ENCODE data around the gene TFB1M.
"Not testable (repeated sequence)": the region's sequence is repeated elsewhere in the genome, so short reads cannot be mapped to it uniquely, and the experiment has no call there.

TFB1M gene

GRCh38 chr6:155329460-155330132, 15.3 kb upstream of the TFB1M start:
- no peak for DNase-seq

GRCh38 chr6:155328539-155329459, 14.5 kb upstream of the TFB1M start:
- no peak for DNase-seq

GRCh38 chr6:155328074-155328538, 13.8 kb upstream of the TFB1M start:
- no peak for DNase-seq

GRCh38 chr6:155327326-155328073, 13.2 kb upstream of the TFB1M start:
- DNase-seq = peak; percentile 80

- no peak for DNase-seq
Measured at GRCh38 chr6:155325700-155326516, 11.6 kb upstream of the TFB1M start.

- DNase-seq = no peak
Measured at GRCh38 chr6:155324993-155325392, 10.7 kb upstream of the TFB1M start.

- no peak for DNase-seq
Measured at GRCh38 chr6:155324172-155324571, 9.9 kb upstream of the TFB1M start.

- no peak for DNase-seq
Measured at GRCh38 chr6:155319902-155320301, 5.6 kb upstream of the TFB1M start.

GRCh38 chr6:155317186-155317585, 2.9 kb upstream of the TFB1M start:
- DNase-seq = no peak

GRCh38 chr6:155316419-155316818, 2.1 kb upstream of the TFB1M start:
- DNase-seq = no peak

GRCh38 chr6:155315516-155315871, 1.2 kb upstream of the TFB1M start:
- DNase-seq = no peak

- DNase-seq = peak; percentile 68
Measured at GRCh38 chr6:155314773-155315515, 660 bp upstream of the TFB1M start.

- DNase-seq = no peak
Measured at GRCh38 chr6:155313602-155314091, 637 bp downstream of the TFB1M start.

GRCh38 chr6:155312950-155313349, 1.3 kb downstream of the TFB1M start:
- not testable (repeated sequence) for DNase-seq

GRCh38 chr6:155311583-155311982, 2.7 kb downstream of the TFB1M start:
- no peak for DNase-seq

- no peak for DNase-seq
Measured at GRCh38 chr6:155311086-155311485, 3.2 kb downstream of the TFB1M start.

- no peak for DNase-seq
Measured at GRCh38 chr6:155310596-155310995, 3.7 kb downstream of the TFB1M start.

- DNase-seq = no peak
Measured at GRCh38 chr6:155309150-155309549, 5.1 kb downstream of the TFB1M start.

GRCh38 chr6:155306958-155307357, 7.3 kb downstream of the TFB1M start:
- DNase-seq = no peak

GRCh38 chr6:155303361-155303870, 10.9 kb downstream of the TFB1M start:
- DNase-seq = no peak

- DNase-seq = no peak
Measured at GRCh38 chr6:155301867-155302266, 12.4 kb downstream of the TFB1M start.
